ENCODE data around the gene CELSR1. TPM values are rescaled to one million over a fixed set of nuclear protein-coding genes. Genes with fewer than 3 reads are reported as not detected.

CELSR1 gene
- total RNA-seq, 2 experiments from 2014 or later: 3.7 to 5.2 TPM

- CTCF ChIA-PET (ENCODE audit: unreplicated experiment): no interaction called here
- Histone ChIP-seq H3K4me1 (ENCODE audit: insufficient read depth, low read length, poor library complexity, severe bottlenecking) (peaks cover 21% of the 10 kb centered on the region), H3K9me2 (ENCODE audit: insufficient read depth, low read length) (no peaks in the 10 kb centered on the region), H3K79me2 (ENCODE audit: insufficient read depth, low read depth, low read length) (no peaks in the 10 kb centered on the region), H2AFZ (ENCODE audit: low read length) (no peak overlapping the region), H3K27ac (ENCODE audit: low read depth, low read length, poor library complexity, severe bottlenecking) (no peak overlapping the region), H3K4me2 (ENCODE audit: low read length) (no peak overlapping the region), H3K9me3 (ENCODE audit: low read length) (no peaks in the 10 kb centered on the region), H4K20me1 (ENCODE audit: insufficient read depth, low read length) (no peaks in the 10 kb centered on the region), H3K36me3 (ENCODE audit: insufficient read depth, low read length) (no peaks in the 10 kb centered on the region), H3K4me3 (ENCODE audit: low read depth, low read length, poor library complexity, severe bottlenecking) (no peak overlapping the region)
- intact Hi-C loops (cut with micrococcal nuclease; ENCODE audit: unreplicated experiment): no loop called here
- BruUV-seq (replicated peaks): no TSS peak
- no peak for DNase-seq (ENCODE audit: low spot score)
- POLR2A ChIA-PET: no interaction called here
- no peak for TF ChIP-seq CTCF (conservative IDR thresholded peaks at IDR 0.05; ENCODE audit: low read length)
- no peak for TF ChIP-seq EZH2phosphoT487 (IDR thresholded peaks at IDR 0.05; ENCODE audit: borderline replicate concordance, low read depth, low read length)
Observed at GRCh38 chr22:46428602-46429324, 108.7 kb downstream of the CELSR1 start.

- H3K4me1 ChIP-seq (ENCODE audit: insufficient read depth, low read length, poor library complexity, severe bottlenecking): peaks cover 15% of the 10 kb centered on the region
- H3K4me2 ChIP-seq (ENCODE audit: low read length): no peak overlapping the region
- no peaks in the 10 kb centered on the region for H3K36me3 ChIP-seq (ENCODE audit: insufficient read depth, low read length)
- ChIA-PET POLR2A (no interaction called here), CTCF (ENCODE audit: unreplicated experiment) (no interaction called here)
- H2AFZ ChIP-seq (ENCODE audit: low read length): no peak overlapping the region
- no peaks in the 10 kb centered on the region for H4K20me1 ChIP-seq (ENCODE audit: insufficient read depth, low read length)
- no peaks in the 10 kb centered on the region for H3K79me2 ChIP-seq (ENCODE audit: insufficient read depth, low read depth, low read length)
- no TSS peak for BruUV-seq (replicated peaks)
- no peak overlapping the region for H3K27ac ChIP-seq (ENCODE audit: low read depth, low read length, poor library complexity, severe bottlenecking)
- TF ChIP-seq CTCF (conservative IDR thresholded peaks at IDR 0.05; ENCODE audit: low read length) (no peak), EZH2phosphoT487 (IDR thresholded peaks at IDR 0.05; ENCODE audit: borderline replicate concordance, low read depth, low read length) (no peak)
- H3K9me3 ChIP-seq (ENCODE audit: low read length): no peaks in the 10 kb centered on the region
- no peak for DNase-seq (ENCODE audit: low spot score)
- intact Hi-C loops (cut with micrococcal nuclease; ENCODE audit: unreplicated experiment): no loop called here
- H3K4me3 ChIP-seq (ENCODE audit: low read depth, low read length, poor library complexity, severe bottlenecking): no peak overlapping the region
- H3K9me2 ChIP-seq (ENCODE audit: insufficient read depth, low read length): no peaks in the 10 kb centered on the region
Observed at GRCh38 chr22:46428171-46428570, 109.2 kb downstream of the CELSR1 start.

GRCh38 chr22:46425016-46425415 is 112.4 kb downstream of the CELSR1 start:
- Histone ChIP-seq H2AFZ (ENCODE audit: low read length) (no peak overlapping the region), H3K27ac (ENCODE audit: low read depth, low read length, poor library complexity, severe bottlenecking) (no peak overlapping the region), H3K36me3 (ENCODE audit: insufficient read depth, low read length) (no peaks in the 10 kb centered on the region), H3K4me3 (ENCODE audit: low read depth, low read length, poor library complexity, severe bottlenecking) (no peak overlapping the region), H3K9me2 (ENCODE audit: insufficient read depth, low read length) (no peaks in the 10 kb centered on the region), H3K79me2 (ENCODE audit: insufficient read depth, low read depth, low read length) (no peaks in the 10 kb centered on the region), H3K4me1 (ENCODE audit: insufficient read depth, low read length, poor library complexity, severe bottlenecking) (peaks cover 16% of the 10 kb centered on the region), H3K4me2 (ENCODE audit: low read length) (no peak overlapping the region), H3K9me3 (ENCODE audit: low read length) (no peaks in the 10 kb centered on the region), H4K20me1 (ENCODE audit: insufficient read depth, low read length) (no peaks in the 10 kb centered on the region)
- ChIA-PET CTCF (ENCODE audit: unreplicated experiment) (no interaction called here), POLR2A (no interaction called here)
- BruUV-seq (replicated peaks): no TSS peak
- DNase-seq (ENCODE audit: low spot score): no peak
- no peak for TF ChIP-seq EZH2phosphoT487 (IDR thresholded peaks at IDR 0.05; ENCODE audit: borderline replicate concordance, low read depth, low read length)
- no peak for TF ChIP-seq CTCF (conservative IDR thresholded peaks at IDR 0.05; ENCODE audit: low read length)
- intact Hi-C loops (cut with micrococcal nuclease; ENCODE audit: unreplicated experiment): no loop called here

Measured in OCI-LY7 (cell line).